IMR-90 (cell line): ENCODE results near the gene SH3BGRL3. TPM values are rescaled to one million over a fixed set of nuclear protein-coding genes. Genes with fewer than 3 reads are reported as not detected.

Source experiments
- ATAC-seq: fragments of 200-7000 bp; cut with Tn5 transposase; 2 replicates; pipeline ENCODE4 v1.9.1; 2020; ENCODE audit warnings: low read depth, mild to moderate bottlenecking, moderate library complexity
- BruUV-seq: library from RNA; stranded (reverse); fragments of 400-500 nt; replicated peaks from 2 replicates; lab custom pipeline; 2021; lab: Mats Ljungman, UMichigan
- CTCF ChIA-PET: fragments of 300-600 bp; formaldehyde crosslinking; extraction: SDS; loops from one replicate; lab custom pipeline; 2021; ENCODE audit warnings: antibody characterized with exemption; lab: Yijun Ruan, JAX
- POLR2A ChIA-PET: fragments of 300-600 bp; sonication (Branson Sonifier 250); formaldehyde crosslinking; loops from one replicate; lab custom pipeline; 2022; ENCODE audit warnings: antibody characterized with exemption; ENCODE audit not compliant: unreplicated experiment; lab: Charles Lee
- DNase-seq: peaks from one replicate; pipeline ENCODE4 v3.0.0; 2013
- H2AFZ ChIP-seq: replicated peaks from 2 replicates; pipeline ENCODE3; 2013; ENCODE audit warnings: low read length, mild to moderate bottlenecking; ENCODE audit not compliant: poor library complexity
- H2AK5ac ChIP-seq: 2 replicates; pipeline ENCODE4 v1.6.1; 2013; ENCODE audit warnings: low read depth, low read length, inconsistent platforms
- H2AK9ac ChIP-seq: replicated peaks from 2 replicates; pipeline ENCODE3; 2013; ENCODE audit warnings: mild to moderate bottlenecking, low read depth, low read length, moderate library complexity; ENCODE audit not compliant: poor library complexity
- H2BK120ac ChIP-seq: 2 replicates; pipeline ENCODE4 v1.6.1; 2013; ENCODE audit warnings: low read depth, low read length, inconsistent platforms
- H2BK15ac ChIP-seq: 3 replicates; pipeline ENCODE4 v1.6.1; 2013; ENCODE audit warnings: low read depth, low read length, inconsistent platforms
- H2BK20ac ChIP-seq: 2 replicates; pipeline ENCODE4 v1.6.1; 2013; ENCODE audit warnings: low read depth, mild to moderate bottlenecking, inconsistent platforms, low read length, moderate library complexity
- H2BK5ac ChIP-seq: 2 replicates; pipeline ENCODE4 v1.6.1; 2013; ENCODE audit warnings: mild to moderate bottlenecking, low read depth, low read length, inconsistent platforms; ENCODE audit not compliant: poor library complexity, severe bottlenecking
- H3K14ac ChIP-seq: replicated peaks from 2 replicates; pipeline ENCODE4 v1.6.1; 2013; ENCODE audit warnings: low read depth, low read length, inconsistent platforms
- H3K18ac ChIP-seq: 2 replicates; pipeline ENCODE4 v1.6.1; 2013; ENCODE audit warnings: low read depth, low read length, control low read depth
- H3K23ac ChIP-seq: 2 replicates; pipeline ENCODE4 v1.6.1; 2013; ENCODE audit warnings: low read depth, low read length, inconsistent platforms
- H3K27ac ChIP-seq: 2 replicates; pipeline ENCODE4 v1.5.1; 2013; ENCODE audit warnings: mild to moderate bottlenecking, control low read depth, low read length; ENCODE audit not compliant: insufficient read depth
- H3K27me3 ChIP-seq: 2 replicates; pipeline ENCODE4 v1.6.1; 2013; ENCODE audit warnings: low read length; ENCODE audit not compliant: control insufficient read depth, insufficient read depth
- H3K36me3 ChIP-seq: 2 replicates; pipeline ENCODE4 v1.6.1; 2013; ENCODE audit warnings: low read length, mixed read lengths; ENCODE audit not compliant: control insufficient read depth, insufficient read depth
- H3K4ac ChIP-seq: 2 replicates; pipeline ENCODE4 v1.6.1; 2013; ENCODE audit warnings: low read depth, low read length, inconsistent platforms
- H3K4me1 ChIP-seq: 2 replicates; pipeline ENCODE4 v1.6.1; 2013; ENCODE audit warnings: low read length, mixed read lengths; ENCODE audit not compliant: control insufficient read depth, insufficient read depth
- H3K4me2 ChIP-seq: 2 replicates; pipeline ENCODE4 v1.6.1; 2013; ENCODE audit warnings: low read depth, mild to moderate bottlenecking, control low read depth, low read length, moderate library complexity
- H3K4me3 ChIP-seq: 2 replicates; pipeline ENCODE4 v1.5.1; 2013; ENCODE audit warnings: low read depth, mild to moderate bottlenecking, control low read depth, low read length, moderate library complexity; ENCODE audit not compliant: insufficient read depth
- H3K56ac ChIP-seq: 2 replicates; pipeline ENCODE4 v1.6.1; 2013; ENCODE audit warnings: low read length, inconsistent platforms; ENCODE audit not compliant: insufficient read depth; ENCODE audit errors: extremely low read depth
- H3K79me1 ChIP-seq, 2 experiments: 2 replicates each; pipeline ENCODE4 v1.6.1; 2013; ENCODE audit warnings: low read length in 2 of 2, inconsistent platforms in 1 of 2, low read depth in 1 of 2
- H3K9ac ChIP-seq: 2 replicates; pipeline ENCODE4 v1.6.1; 2013; ENCODE audit warnings: low read depth, low read length, control low read depth
- H3K9me1 ChIP-seq: 2 replicates; pipeline ENCODE4 v1.6.1; 2013; ENCODE audit warnings: low read length, inconsistent platforms; ENCODE audit not compliant: insufficient read depth
- H3K9me3 ChIP-seq: 2 replicates; pipeline ENCODE4 v1.6.1; 2013; ENCODE audit warnings: low read length; ENCODE audit not compliant: control insufficient read depth, insufficient read depth
- H4K20me1 ChIP-seq: 2 replicates; pipeline ENCODE4 v1.6.1; 2013; ENCODE audit warnings: low read length, inconsistent platforms; ENCODE audit not compliant: insufficient read depth
- H4K5ac ChIP-seq: 2 replicates; pipeline ENCODE4 v1.6.1; 2013; ENCODE audit warnings: mild to moderate bottlenecking, low read depth, low read length, control low read depth
- H4K8ac ChIP-seq, 2 experiments: 2 replicates each; pipeline ENCODE4 v1.6.1; 2013; ENCODE audit warnings: low read depth in 2 of 2, low read length in 2 of 2, control low read depth in 1 of 2, inconsistent platforms in 1 of 2
- H4K91ac ChIP-seq: 2 replicates; pipeline ENCODE4 v1.6.1; 2013; ENCODE audit warnings: low read depth, low read length, inconsistent platforms; ENCODE audit not compliant: insufficient read depth
- BHLHE40 ChIP-seq: fragments of 150-350 bp; IDR thresholded peaks from 2 replicates; pipeline ENCODE4 v1.6.1; 2016; ENCODE audit warnings: mild to moderate bottlenecking, low read depth, low read length
- CEBPB ChIP-seq: IDR thresholded peaks from 2 replicates; pipeline ENCODE4 v1.6.1; 2012; ENCODE audit warnings: low read depth, low read length, improper control_type of control experiment
- CHD1 ChIP-seq: IDR thresholded peaks from 2 replicates; pipeline ENCODE4 v1.6.1; 2012; ENCODE audit warnings: low read depth, low read length, improper control_type of control experiment
- FOS ChIP-seq: fragments of 150-350 bp; IDR thresholded peaks from 2 replicates; pipeline ENCODE4 v1.6.1; 2016; ENCODE audit warnings: low read depth, low read length
- MAFK ChIP-seq: IDR thresholded peaks from 2 replicates; pipeline ENCODE4 v1.6.1; 2012; ENCODE audit warnings: low read depth, low read length, improper control_type of control experiment
- MAZ ChIP-seq: IDR thresholded peaks from 2 replicates; pipeline ENCODE4 v1.6.1; 2012; ENCODE audit warnings: low read depth, mild to moderate bottlenecking, low read length, improper control_type of control experiment, moderate library complexity, borderline replicate concordance
- MXI1 ChIP-seq: IDR thresholded peaks from 2 replicates; pipeline ENCODE4 v1.6.1; 2012; ENCODE audit warnings: low read depth, mild to moderate bottlenecking, low read length, moderate library complexity, borderline replicate concordance
- NFE2L2 ChIP-seq: fragments of 150-350 bp; IDR thresholded peaks from 2 replicates; pipeline ENCODE4 v1.6.1; 2016; ENCODE audit warnings: low read depth, mild to moderate bottlenecking, low read length
- POLR2A ChIP-seq: IDR thresholded peaks from 2 replicates; pipeline ENCODE4 v1.6.1; 2012; ENCODE audit warnings: mild to moderate bottlenecking, low read depth, low read length
- RAD21 ChIP-seq: IDR thresholded peaks from 2 replicates; pipeline ENCODE4 v1.6.1; 2012; ENCODE audit warnings: low read length, improper control_type of control experiment
- RCOR1 ChIP-seq: IDR thresholded peaks from 2 replicates; pipeline ENCODE4 v1.6.1; 2012; ENCODE audit warnings: mild to moderate bottlenecking, low read length, improper control_type of control experiment; ENCODE audit not compliant: insufficient replicate concordance
- RFX5 ChIP-seq: IDR thresholded peaks from 2 replicates; pipeline ENCODE4 v1.8.0; 2012; ENCODE audit warnings: low read depth, mild to moderate bottlenecking, low read length, moderate library complexity
- SMC3 ChIP-seq: fragments of 150-350 bp; IDR thresholded peaks from 2 replicates; pipeline ENCODE4 v1.6.1; 2016; ENCODE audit warnings: low read depth, mild to moderate bottlenecking, antibody characterized with exemption, low read length, moderate library complexity
- WGBS, 2 experiments: methylation state at CpG; one replicate each; pipeline versions ENCODE4 v1.1.5 to v1.1.7; 2013; ENCODE audit warnings: missing lambda C conversion rate in 2 of 2; ENCODE audit not compliant: insufficient read length in 1 of 2; ENCODE audit errors: extremely low coverage in 2 of 2; 5-methylcytosine and 5-hydroxymethylcytosine counted together
- dilution Hi-C: fragments of 300-500 bp; cut with HindIII; formaldehyde crosslinking; loops from one replicate; pipeline ENCODE4 v1.14.3; 2018; ENCODE audit warnings: low sequenced_read_pairs; ENCODE audit not compliant: unreplicated experiment
- in situ Hi-C: fragments of 300-500 bp; cut with MboI; formaldehyde crosslinking; loops from 3 replicates; pipeline ENCODE4 v1.14.3; 2019; ENCODE audit warnings: low sequenced_read_pairs, inconsistent platforms, mixed read lengths
- intact Hi-C: fragments of 100-400 bp; cut with micrococcal nuclease; formaldehyde crosslinking; loops from 2 replicates; pipeline ENCODE4 v1.10.0; 2022
- polyA plus RNA-seq, 3 experiments: library from polyadenylated mRNA; depleted of rRNA; stranded (reverse); fragments of >200 nt; gene quantifications; 2 replicates each; pipeline ENCODE4 v1.2.3, GENCODE V29; 2012; ENCODE audit warnings: low replicate concordance in 1 of 3
- total RNA-seq: library from RNA; depleted of rRNA; stranded (reverse); fragments of >200 nt; gene quantifications from 2 replicates; pipeline ENCODE4 v1.2.3, GENCODE V29; 2012
- TF ChIP-seq, protein P1 (sequence below): fragments of 150-350 bp; IDR thresholded peaks from 2 replicates; pipeline ENCODE4 v1.6.1; 2017; ENCODE audit warnings: mild to moderate bottlenecking, antibody characterized with exemption, low read length, low read depth
- TF ChIP-seq, protein P2 (sequence below): conservative IDR thresholded peaks from 2 replicates; pipeline ENCODE4 v1.5.1; 2012; ENCODE audit warnings: mild to moderate bottlenecking, low read depth, low read length, improper control_type of control experiment
- TF ChIP-seq, protein P3 (sequence below): fragments of 150-350 bp; IDR thresholded peaks from 2 replicates; pipeline ENCODE4 v1.6.1; 2016; ENCODE audit warnings: low read depth, mild to moderate bottlenecking, low read length, moderate library complexity, borderline replicate concordance

The SH3BGRL3 gene
- total and polyA plus RNA-seq, 2 of the 4 experiments (the other 2 are of a cell fraction), result 35.0 to 483 TPM

DNA sequence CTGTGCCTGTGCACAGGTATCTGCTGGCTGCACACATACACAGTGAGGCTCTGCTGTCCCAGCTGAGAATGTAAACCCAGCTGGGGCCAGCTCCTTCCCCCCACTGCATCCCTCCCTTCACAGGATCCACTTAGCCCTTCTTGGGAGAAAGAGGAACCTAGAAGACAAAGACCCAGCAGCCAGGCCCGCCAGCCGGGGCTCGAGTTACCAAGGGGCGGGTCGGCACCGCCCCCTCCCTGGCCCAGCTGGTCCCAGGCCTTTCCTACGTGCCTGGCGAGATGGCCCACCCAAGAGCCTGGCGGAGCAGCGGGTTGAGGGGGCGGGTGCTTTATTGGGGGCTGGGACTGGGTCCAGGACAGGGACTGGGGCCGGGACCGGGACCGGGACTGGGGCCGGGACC lies 2.1 kb downstream of the SH3BGRL3 start:
- Histone ChIP-seq H3K4me3 (peak overlapping the region; percentile 89), H4K5ac (peak overlapping the region; percentile 47), H3K79me1 (peaks cover 23 to 80% of the 10 kb centered on the region in 2 experiments), H3K23ac (peak overlapping the region; percentile 54; the same call in 1 of the 2 replicates), H3K4ac (peak overlapping the region; percentile 98), H2BK120ac (0 out of 2 replicates have a peak overlapping the region, but pooled peaks have one; percentile 4), H3K4me1 (peaks cover 59% of the 10 kb centered on the region), H4K8ac (peak overlapping the region; percentile 7 to 69), H2BK20ac (no peak overlapping the region), H3K4me2 (peak overlapping the region; percentile 96), H3K18ac (peak overlapping the region; percentile 25), H3K9me3 (no peaks in the 10 kb centered on the region), H2BK5ac (peak overlapping the region; percentile 98), H2AK9ac (peak overlapping the region; percentile 90), H3K14ac (peak overlapping the region; percentile 74; the same call in 1 of the 2 replicates), H4K20me1 (peaks cover 44% of the 10 kb centered on the region), H2BK15ac (peak overlapping the region; percentile 18; the same call in 1 of the 3 replicates), H4K91ac (peak overlapping the region; percentile 77), H2AK5ac (peak overlapping the region; percentile 73), H2AFZ (peak overlapping the region; percentile 60), H3K9me1 (peaks cover 51% of the 10 kb centered on the region), H3K9ac (peak overlapping the region; percentile 21), H3K56ac (peak overlapping the region; percentile 53; the same call in 1 of the 2 replicates), H3K27me3 (no peaks in the 10 kb centered on the region), H3K36me3 (peaks cover 24% of the 10 kb centered on the region), H3K27ac (peak overlapping the region; percentile 95)
- in situ Hi-C loops (no loop called here), dilution Hi-C loops (no loop called here), intact Hi-C loops (no loop called here)
- TF ChIP-seq BHLHE40 (no peak), CEBPB (no peak), MXI1 (no peak), MAZ (no peak), RAD21 (no peak), RFX5 (no peak), SMC3 (no peak), MAFK (no peak), FOS (no peak), NFE2L2 (no peak), RCOR1 (no peak), CHD1 (no peak), POLR2A (no peak)
- TF ChIP-seq, protein P1, sequence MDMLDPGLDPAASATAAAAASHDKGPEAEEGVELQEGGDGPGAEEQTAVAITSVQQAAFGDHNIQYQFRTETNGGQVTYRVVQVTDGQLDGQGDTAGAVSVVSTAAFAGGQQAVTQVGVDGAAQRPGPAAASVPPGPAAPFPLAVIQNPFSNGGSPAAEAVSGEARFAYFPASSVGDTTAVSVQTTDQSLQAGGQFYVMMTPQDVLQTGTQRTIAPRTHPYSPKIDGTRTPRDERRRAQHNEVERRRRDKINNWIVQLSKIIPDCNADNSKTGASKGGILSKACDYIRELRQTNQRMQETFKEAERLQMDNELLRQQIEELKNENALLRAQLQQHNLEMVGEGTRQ, result no peak
- TF ChIP-seq, protein P2, sequence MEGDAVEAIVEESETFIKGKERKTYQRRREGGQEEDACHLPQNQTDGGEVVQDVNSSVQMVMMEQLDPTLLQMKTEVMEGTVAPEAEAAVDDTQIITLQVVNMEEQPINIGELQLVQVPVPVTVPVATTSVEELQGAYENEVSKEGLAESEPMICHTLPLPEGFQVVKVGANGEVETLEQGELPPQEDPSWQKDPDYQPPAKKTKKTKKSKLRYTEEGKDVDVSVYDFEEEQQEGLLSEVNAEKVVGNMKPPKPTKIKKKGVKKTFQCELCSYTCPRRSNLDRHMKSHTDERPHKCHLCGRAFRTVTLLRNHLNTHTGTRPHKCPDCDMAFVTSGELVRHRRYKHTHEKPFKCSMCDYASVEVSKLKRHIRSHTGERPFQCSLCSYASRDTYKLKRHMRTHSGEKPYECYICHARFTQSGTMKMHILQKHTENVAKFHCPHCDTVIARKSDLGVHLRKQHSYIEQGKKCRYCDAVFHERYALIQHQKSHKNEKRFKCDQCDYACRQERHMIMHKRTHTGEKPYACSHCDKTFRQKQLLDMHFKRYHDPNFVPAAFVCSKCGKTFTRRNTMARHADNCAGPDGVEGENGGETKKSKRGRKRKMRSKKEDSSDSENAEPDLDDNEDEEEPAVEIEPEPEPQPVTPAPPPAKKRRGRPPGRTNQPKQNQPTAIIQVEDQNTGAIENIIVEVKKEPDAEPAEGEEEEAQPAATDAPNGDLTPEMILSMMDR, result no peak
- TF ChIP-seq, protein P3, sequence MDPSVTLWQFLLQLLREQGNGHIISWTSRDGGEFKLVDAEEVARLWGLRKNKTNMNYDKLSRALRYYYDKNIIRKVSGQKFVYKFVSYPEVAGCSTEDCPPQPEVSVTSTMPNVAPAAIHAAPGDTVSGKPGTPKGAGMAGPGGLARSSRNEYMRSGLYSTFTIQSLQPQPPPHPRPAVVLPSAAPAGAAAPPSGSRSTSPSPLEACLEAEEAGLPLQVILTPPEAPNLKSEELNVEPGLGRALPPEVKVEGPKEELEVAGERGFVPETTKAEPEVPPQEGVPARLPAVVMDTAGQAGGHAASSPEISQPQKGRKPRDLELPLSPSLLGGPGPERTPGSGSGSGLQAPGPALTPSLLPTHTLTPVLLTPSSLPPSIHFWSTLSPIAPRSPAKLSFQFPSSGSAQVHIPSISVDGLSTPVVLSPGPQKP, result no peak
- peak; percentile 70 for DNase-seq
- POLR2A ChIA-PET, result interaction anchor here (0.6 kb wide), 1 partner anchor 27 kb away, joined by 9 read pairs; no protein-coding TSS in a partner anchor
- BruUV-seq, result no TSS peak
- CTCF ChIA-PET, result no interaction called here
- WGBS, 2 experiments, result 0% methylated on average over 4 of the region's 15 CpGs; no CpG with 5 or more reads in 1 of the 2 experiments
- peak; percentile 3; the same call in 1 of the 2 replicates for ATAC-seq
